ENCODE data around the gene HLA-DMB.
A peak's percentile ranks its signal among the peaks of the same experiment; 100 is the strongest.

The HLA-DMB gene

DNA sequence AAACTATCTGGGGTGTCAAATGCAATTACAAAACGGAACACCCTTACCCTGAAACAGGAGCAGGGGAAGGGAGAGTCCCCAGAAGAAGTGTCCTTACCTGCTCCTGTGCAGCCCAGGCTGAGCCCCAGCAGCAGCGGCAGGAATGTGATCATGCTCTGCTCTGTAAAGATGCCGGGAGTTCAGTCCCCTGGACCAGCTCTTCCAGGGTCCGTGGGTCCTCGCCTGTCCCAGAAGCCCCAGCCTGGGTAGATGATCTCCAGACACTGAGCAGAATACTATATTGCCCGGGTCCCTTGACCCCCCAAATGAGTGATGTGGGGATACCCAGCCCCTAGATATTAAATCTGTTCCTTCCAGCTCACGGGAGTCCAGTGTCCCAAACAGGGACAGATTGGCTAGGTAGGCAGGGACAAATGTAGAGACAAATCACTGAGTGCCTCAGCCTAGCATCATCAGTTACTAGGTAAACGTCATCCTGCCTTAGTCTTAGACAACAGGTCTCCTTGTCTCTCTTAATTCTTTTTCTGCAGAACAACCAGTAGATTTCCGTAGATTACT, at the start of gene HLA-DMB:
TSS of gene HLA-DMB (minus strand) at position 373 of the 558 bp plus-strand sequence. CDS start at position 152, 221 bp downstream.
- DNase-seq = peak in 1 of 2 donors; percentile 76

DNA sequence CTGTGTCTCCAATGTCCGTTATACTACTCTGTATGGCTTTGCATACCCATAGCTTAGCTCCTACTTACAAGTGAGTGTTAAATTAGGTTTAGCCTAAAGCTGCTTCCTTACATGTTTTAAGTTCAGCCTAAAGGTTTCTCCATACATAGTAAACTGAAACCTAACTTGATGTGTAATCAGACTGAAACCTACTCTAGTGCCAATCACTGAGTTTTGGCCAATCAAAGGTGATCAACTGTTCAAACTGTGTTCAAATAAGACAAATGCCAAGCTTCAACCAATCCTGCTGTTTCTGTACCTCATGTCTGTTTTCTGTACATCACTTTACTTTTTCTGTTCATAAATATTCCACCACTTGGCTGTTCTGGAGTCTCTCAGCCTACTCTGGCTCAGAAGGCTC, 48.5 kb upstream of the HLA-DMB start:
- no peak for DNase-seq

DNA sequence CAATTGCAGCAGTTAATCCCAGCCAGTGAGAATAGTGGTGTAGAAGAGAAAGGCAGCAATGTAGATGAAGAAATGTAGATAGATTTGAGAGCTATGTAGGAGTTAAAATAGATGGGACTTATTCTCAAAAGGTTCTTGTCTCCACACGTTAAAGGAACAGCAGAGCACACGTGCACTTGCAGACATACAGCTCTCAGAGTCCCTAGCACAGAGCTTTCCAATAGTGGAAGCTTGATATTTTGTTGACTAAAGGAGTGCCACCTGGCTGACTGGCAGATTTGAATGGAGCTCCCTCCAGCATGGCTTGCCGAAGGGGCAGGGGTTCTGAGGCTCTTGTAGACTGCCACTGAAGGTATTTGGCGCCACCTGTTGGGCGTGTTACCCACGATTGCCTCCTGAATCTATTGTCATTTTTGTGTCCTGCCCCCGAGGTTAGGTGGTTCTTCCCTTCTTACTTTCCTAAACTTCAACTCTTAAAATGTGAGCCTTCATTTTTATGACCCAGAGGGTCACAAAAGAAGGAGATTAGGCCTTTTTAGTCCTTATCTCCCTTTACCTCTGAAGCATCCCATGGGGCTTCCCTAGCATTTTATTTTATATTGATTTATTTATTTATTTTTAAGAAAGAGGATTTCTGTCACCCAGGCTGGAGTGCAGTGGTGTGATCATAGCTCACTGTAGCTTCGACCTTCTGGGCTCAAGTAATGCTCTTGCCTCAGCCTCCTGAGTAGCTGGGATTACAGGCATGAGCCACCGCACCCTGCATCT, 44.0 kb upstream of the HLA-DMB start:
- DNase-seq = peak; percentile 52 to 82

DNA sequence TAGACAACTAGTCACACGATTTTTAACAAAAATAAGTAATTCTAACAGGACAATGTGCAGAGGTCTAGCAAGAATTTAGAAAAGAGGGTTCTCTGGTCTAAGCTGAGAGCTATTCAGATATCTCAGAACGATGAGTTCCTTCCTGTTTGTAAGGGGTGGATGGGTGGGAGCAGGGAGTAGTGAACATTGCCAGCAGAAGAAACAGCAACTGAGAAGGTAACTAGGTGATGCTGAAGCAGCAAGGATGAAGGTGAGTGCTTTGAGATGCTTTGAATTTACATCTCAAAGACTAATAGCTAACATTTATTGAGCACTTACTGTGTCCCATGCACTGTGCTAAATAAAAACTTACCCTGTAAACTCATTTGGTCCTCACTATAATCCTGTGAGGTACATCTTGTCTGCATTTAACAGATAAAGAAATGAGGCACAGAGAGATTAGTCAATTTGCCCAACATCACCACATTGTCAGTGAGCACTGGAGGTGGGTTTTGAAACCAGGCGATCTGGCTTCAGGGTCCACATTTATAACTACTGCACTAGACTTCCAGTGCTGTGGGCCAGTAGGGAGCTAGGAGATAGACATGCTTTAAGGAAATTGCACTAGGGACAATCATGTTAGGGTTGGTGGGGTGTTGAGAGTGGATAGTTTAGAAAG, 43.3 kb upstream of the HLA-DMB start:
- DNase-seq = no peak

DNA sequence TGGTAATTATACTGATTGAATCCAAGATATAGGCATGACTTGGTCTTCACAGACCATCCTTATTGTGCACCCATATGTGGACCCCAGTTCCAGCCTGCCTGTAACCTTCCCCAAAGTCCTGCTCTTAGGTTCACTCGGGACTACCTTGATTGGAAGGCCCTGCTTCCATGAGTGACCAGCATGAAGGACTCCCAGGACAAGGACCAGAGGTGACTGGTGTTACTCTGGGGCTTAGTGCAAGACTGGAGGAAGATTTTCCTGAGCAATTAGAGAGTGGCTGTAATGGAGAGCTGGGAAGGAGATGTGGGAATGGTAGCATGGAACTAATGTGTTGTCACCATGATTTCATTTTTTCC, 42.6 kb upstream of the HLA-DMB start:
- DNase-seq = no peak

DNA sequence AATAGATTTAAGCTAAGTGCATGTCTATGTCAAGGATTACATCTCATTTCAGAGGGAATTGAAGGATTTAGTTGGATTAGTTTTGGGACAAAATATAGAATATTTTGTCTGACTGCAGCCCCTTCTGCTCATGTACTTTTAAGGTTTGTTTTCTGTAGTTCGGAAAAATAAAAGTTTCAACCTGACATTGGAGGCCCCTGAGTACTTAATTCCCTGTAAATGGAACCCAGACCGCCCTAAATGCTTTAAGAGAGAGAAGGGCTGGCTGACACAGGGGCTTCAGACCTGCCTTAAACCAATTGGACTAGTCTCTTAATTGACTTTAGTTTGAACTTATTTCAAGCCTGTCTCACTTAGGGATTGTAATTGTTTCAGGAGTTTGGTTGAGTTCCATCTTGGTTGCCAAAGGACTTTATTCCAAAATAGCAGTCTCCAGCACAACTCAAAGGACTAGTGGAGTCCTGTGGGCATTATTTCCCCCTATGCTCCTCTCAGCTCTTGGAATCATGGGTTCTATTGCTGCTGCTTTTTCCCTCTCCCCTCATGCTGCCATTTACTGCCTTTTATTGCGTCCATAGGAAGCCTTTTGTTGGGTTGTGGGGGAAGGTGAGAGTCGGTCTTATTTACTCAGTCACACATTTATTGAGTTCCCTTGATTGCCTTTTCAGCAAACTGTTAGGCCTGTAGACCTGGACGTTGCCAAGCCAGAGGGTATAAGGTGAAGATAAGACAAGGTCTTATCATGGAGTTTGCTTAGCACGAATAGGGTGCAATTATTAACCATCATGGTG, 42.1 kb upstream of the HLA-DMB start:
- no peak for DNase-seq

DNA sequence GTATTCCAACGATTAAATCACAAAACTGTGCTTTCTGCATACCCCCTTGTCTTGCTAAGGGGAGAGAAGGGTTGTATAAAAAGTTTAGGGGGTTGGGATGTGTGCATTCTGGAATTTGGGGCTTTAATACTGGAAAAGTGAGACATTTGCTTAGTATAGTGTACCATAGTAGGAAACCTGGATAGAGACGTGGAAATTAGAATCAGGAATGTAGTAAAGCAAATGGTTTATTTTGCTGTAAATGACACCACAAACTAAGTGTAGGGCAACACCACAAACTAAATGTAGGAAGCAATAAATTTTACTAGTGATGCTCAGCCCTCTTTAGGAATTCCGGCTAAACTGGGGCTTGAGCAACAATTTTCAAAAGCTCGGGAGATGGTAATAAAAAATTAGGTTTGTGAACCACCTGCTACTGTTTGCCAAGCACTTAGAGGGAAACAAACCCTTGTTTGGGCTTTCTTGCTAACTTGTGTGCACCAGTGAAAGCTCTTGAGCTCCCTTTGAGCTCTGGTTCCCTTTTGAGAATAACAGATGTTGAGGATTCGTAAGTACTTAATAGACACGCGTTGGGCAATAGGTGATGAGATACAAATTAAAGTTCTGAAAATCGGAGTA, 41.4 kb upstream of the HLA-DMB start:
- DNase-seq = no peak

DNA sequence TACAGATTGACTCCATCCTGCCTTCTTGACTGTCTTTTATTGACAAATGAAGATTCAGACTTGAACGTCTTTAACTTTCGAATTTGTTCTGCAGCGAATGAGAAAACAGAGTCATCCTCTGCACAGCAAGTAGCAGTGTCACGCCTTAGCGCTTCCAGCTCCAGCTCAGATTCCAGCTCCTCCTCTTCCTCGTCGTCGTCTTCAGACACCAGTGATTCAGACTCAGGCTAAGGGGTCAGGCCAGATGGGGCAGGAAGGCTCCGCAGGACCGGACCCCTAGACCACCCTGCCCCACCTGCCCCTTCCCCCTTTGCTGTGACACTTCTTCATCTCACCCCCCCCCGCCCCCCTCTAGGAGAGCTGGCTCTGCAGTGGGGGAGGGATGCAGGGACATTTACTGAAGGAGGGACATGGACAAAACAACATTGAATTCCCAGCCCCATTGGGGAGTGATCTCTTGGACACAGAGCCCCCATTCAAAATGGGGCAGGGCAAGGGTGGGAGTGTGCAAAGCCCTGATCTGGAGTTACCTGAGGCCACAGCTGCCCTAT, 39.7 kb upstream of the HLA-DMB start:
- DNase-seq = no peak

DNA sequence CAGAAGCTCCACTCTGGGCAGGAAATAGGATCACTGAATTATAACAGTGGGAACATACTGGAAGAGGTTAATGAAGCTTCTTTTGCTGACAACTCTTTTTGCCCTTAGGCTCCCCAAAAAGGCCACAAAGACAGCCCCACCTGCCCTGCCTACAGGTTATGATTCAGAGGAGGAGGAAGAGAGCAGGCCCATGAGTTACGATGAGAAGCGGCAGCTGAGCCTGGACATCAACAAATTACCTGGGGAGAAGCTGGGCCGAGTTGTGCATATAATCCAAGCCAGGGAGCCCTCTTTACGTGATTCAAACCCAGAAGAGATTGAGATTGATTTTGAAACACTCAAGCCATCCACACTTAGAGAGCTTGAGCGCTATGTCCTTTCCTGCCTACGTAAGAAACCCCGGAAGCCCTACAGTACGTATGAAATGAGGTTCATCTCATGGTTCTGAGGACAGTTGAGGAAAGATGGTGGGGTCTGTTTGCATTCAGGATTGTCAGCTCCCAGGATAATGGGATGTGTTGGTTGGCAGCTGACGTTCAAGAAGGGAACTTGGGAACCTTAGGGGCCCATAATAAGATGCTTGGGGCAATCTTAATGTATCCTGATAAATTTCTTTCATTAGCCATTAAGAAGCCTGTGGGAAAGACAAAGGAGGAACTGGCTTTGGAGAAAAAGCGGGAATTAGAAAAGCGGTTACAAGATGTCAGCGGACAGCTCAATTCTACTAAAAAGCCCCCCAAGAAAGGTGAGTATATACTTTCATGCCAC, 39.1 kb upstream of the HLA-DMB start:
- no peak for DNase-seq

DNA sequence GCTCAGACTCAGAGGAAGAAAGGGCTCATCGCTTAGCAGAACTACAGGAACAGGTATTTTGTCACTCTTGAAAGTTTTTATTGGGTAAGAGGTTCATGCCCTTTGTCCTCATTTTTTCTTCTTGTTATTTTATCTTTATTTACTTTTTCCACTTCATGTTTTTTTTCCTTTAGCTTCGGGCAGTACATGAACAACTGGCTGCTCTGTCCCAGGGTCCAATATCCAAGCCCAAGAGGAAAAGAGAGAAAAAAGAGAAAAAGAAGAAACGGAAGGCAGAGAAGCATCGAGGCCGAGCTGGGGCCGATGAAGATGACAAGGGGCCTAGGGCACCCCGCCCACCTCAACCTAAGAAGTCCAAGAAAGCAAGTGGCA, 37.1 kb upstream of the HLA-DMB start:
- DNase-seq = no peak

DNA sequence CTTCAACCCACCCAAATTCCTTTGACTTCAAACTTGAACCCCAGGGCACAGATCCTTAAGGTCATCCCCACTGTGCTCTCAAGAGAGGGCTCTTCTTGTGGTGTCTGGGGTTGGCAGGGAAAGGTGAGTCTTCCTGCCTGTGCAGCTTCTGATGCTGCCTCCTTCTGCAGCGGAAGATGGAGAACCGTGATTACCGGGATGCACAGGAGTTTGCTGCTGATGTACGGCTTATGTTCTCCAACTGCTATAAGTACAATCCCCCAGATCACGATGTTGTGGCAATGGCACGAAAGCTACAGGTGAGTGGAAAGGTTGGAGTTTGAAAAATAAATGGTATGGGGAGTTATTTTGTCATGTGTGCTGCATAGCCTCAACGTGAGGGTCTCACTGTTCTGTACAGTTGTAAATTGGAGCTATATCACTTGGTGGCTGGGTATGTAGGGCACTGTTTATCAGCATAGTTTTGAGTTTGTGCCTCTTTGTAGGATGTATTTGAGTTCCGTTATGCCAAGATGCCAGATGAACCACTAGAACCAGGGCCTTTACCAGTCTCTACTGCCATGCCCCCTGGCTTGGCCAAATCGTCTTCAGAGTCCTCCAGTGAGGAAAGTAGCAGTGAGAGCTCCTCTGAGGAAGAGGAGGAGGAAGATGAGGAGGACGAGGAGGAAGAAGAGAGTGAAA, 36.6 kb upstream of the HLA-DMB start:
- DNase-seq = no peak

DNA sequence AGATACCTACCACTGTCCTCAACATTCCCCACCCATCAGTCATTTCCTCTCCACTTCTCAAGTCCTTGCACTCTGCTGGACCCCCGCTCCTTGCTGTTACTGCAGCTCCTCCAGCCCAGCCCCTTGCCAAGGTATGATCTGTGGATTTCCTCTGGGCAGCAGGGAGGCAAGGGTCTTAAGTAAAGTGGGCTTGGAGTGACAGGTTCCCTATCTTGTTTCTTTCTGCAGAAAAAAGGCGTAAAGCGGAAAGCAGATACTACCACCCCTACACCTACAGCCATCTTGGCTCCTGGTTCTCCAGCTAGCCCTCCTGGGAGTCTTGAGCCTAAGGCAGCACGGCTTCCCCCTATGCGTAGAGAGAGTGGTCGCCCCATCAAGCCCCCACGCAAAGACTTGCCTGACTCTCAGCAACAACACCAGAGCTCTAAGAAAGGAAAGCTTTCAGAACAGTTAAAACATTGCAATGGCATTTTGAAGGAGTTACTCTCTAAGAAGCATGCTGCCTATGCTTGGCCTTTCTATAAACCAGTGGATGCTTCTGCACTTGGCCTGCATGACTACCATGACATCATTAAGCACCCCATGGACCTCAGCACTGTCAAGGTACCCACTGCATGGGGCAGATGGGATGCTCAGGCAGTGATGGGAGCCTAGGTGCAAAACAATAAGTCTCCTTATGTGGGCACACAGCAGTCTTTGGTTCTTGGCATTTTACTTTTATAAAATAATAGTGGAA, 35.7 kb upstream of the HLA-DMB start:
- DNase-seq = no peak

DNA sequence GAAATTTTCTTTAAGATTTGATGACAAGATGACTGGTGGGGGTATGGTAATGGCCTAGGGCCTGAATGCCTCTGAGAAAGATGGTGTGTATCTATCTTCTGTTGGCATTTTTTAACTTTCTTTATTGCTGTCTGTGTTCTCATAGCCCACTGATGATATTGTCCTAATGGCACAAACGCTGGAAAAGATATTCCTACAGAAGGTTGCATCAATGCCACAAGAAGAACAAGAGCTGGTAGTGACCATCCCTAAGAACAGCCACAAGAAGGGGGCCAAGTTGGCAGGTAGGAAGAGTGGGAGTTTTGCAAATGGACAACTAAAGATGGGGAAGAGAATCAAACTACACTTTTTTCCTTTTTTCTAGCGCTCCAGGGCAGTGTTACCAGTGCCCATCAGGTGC, 35.1 kb upstream of the HLA-DMB start:
- no peak for DNase-seq

DNA sequence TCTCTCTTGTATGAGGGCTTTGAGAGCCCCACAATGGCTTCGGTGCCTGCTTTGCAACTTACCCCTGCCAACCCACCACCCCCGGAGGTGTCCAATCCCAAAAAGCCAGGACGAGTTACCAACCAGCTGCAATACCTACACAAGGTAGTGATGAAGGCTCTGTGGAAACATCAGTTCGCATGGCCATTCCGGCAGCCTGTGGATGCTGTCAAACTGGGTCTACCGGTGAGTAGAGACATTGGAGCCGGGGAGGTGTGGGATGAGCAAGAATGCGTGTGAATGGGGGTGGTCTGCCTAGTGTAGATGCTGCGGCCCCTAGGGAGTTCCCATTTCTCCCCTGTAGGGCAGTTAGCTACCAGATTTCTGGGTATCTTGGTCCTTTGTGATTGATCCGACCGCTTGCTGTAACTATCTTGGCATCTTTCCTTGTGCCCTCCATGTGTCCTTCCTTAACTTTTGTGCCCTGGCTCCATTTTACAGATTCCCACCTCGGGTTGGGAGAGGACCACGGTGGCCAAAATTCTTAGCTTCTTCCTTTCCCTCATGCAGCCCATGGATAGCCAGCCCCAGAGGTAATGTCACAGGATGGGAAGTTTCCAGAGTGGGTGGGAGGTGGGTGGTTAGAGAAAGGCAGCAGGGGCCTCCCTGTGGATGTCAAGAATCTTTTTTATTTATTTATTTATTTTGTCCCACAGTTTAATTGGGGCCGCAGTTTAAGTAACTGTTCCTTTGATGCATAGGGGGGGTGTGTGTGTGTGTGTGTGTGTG, 33.9 kb upstream of the HLA-DMB start:
- no peak for DNase-seq

DNA sequence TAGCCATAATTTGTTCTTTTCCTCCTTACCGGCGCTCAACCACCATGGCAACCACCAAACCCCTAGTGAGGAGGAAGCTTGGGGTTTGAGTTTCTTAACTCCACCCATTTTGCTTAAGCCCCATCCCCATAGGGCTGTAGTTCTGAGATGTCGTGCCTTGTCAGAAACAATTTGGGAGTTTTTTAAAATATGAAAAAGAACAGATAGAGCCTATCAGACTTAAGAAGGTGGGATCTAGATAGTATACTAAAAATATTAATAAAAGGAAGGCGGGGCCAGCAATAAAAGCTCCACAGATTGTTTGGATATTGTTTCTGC, 33.1 kb upstream of the HLA-DMB start:
- no peak for DNase-seq

DNA sequence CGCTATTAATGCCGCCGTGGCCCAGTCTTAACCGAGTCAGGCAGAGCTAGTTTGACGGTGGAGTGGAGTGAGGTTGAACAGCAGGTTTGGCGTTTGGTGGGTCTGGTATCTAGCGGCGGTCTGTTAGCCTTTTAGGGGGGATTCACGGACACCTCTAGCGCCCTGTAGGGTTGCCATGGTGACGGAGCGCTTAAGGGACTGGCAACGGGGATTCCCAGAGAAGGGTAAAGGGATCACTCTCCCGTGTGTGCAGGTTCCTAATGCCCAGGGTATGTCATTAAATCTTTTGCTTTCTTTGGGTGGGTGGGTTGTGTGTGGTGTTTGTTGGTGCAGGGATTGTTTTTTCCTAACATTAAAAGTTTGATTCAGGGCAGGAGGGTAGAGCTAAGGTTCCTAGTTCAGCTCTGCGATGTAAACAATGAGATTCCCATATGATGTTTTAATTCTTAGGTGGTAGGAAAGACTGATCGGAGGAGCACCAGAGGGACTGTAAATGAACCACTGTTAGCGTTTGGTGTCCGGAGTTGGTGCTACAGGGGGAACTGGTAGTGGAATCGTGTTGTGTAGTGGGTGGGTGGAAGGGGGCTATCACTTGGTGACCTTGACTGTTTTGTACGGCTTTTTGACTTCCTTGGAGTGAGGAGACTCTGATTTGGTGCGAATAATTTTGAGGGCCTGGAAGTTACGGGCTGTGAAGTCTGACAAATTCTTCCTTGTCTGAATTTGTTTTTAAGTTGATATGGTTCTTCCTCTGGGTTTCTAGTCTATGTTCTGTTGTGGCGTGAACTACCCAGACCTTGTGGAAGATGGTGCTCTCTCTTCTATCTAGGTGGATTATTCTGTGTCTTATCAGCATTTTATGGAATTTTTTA, 32.6 kb upstream of the HLA-DMB start:
- DNase-seq = peak in 1 of 2 donors; percentile 63

DNA sequence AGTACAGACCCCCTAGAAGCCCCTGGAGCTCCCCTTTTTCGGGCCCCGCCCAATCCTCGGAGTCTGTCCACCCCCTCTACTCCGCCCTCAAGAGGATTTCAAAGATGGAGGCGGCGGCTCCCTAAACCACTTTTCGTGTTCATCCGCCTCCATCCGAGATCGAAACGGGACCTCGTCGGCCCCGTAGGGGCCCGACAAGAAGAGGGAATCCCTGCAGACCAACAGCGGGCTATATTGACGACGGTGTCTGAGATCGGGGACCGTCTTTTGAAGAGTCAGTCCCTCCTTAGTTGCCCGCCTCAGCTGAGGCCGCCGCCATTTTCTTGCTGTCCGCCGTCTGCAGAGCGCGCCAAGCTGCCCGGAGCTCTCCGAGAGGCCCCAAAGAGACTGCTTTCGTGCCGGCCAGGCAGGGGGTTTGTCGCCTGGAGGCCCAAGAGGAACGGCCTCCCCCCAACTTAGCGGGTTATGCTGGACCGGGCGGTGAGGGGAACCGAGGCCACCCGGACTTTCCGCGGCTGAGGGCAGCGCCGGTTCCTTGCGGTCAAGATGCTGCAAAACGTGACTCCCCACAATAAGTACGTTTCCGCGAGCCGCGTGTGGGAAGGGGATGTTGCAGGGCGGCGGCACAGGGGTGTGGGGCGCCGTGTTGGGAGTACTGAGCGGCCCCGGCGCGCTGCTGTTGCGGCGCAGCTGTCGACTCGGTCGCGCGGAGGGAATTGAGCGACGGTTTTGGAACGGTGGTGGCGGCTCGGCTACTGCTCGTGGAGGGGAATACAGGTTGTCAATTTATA, 31.7 kb upstream of the HLA-DMB start:
- DNase-seq = peak in 1 of 2 donors; percentile 65

All from bone marrow (tissue), 2 donors.